NCI-H1436 (cell line): ENCODE measurements around the gene HMGCL.
A peak's percentile ranks its signal among the peaks of the same experiment; 100 is the strongest.

Experiments used
- DNase-seq: peaks from one replicate; lab custom pipeline; 2025; lab: John Stamatoyannopoulos, UW

The HMGCL gene

GRCh38 chr1:23774174-23774880 is 50.9 kb downstream of the HMGCL start:
- DNase-seq: no peak

GRCh38 chr1:23772854-23773242 is 52.4 kb downstream of the HMGCL start:
- DNase-seq: no peak

DNA sequence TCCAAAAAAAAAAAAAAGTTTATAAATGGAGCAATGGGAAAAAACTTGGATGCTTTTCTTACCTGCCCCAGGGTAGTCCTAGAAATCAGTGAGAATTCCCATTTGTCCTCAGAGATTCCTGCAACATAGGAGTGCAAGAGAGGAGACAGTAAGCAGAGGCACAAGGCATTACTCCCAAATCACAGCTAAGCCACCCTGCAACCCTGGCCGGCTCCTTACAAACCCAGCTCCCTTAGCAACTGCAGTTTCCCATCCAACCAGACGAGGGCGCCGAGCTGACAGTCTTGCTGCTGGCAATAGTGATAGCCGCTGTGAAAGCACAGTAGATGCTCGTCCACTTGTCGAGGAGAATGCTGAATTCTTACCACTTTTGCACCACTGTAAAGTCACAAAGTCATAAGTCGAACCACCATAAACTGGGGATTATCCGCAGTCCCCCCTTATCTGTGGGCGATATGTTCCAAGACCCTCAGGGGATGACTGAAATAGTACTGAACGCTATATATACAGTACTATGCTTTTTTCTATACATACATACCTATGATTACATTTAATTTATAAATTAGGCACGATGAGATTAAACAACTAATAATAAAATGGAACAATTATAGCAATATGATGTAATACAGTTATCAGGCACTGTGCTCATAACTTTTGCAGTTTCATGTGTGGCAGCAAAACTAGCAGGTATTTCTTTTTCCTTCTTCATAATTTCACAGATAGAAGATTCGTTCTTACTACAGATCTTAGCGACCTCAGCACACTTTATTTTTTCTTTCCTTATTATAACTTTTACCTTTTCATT is 53.0 kb downstream of the HMGCL start:
- DNase-seq: peak; percentile 65

GRCh38 chr1:23768733-23769132 is 56.5 kb downstream of the HMGCL start:
- DNase-seq: no peak

DNA sequence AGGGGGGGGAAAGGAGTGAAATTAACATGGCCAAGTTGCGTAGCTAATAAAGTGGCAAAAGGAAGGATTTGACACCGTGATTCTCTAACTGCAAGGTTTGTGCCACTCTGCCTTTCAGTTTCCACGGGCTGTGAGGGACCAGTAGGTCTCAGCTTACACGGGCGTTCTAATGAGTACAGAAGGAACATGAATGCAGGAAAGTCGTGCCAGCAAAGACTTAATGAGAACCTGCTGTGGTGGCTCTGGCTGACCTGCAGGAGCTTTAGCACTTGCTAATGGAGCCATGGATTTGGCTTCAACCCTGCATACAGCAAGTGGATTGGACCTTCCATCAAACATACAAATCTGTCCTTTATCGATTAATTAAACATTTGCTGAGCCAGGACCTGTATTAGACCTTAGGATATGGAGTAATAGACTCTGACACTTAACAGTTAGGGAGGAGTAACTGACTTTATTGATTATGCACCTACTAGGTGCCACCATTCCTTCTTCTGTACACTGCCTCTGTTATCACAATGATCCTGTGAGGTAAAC is 62.1 kb downstream of the HMGCL start:
- no peak for DNase-seq

DNA sequence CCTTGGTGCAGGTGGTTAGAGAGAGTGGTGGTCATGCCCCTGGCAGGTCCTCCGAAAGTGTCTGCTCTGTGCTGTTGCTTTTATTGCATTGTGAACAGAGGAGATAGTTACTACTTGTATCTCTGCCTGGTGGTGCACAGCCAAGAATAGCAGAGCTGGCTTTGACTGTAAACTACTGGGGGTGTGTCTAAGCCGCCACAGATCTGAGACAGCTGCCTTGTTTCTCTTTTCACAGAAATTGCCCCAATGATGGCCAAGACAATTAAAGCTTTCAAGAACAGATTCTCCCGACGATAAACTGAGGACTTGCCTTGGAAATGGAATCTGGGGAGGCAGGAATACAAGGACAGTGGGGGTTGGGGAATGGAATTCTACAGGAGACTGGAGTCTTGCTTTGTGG is 66.0 kb downstream of the HMGCL start:
- no peak for DNase-seq

DNA sequence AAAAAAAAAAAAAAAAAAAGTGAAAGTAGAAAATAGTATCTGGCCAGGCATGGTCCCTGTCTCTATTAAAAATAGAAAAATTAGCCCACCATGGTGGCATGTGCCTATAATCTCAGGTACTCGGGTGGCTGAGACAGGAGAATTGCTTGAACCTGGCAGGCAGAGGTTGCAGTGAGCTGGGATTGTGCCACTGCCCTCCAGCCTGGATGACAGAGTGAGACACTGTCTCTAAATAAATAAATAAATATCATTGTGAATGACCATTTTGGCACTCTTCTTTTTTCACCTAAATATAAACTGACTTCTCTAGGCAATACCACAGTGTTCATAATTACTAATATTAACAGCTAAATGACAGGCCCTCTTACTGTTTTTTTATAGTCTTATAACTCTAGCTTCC is 67.4 kb downstream of the HMGCL start:
- no peak for DNase-seq

- no peak for DNase-seq
Observed at GRCh38 chr1:23756676-23757075, 68.6 kb downstream of the HMGCL start.

GRCh38 chr1:23752909-23753308 is 72.3 kb downstream of the HMGCL start:
- no peak for DNase-seq
